NK-92 (cell line): ENCODE data around the gene AIP.
"Not testable (repeated sequence)": the region's sequence is repeated elsewhere in the genome, so short reads cannot be mapped to it uniquely, and the experiment has no call there.

Source experiments
- DNase-seq: peaks from one replicate; lab custom pipeline; 2025; ENCODE audit not compliant: unreplicated experiment; lab: John Stamatoyannopoulos, UW

The AIP gene

DNA sequence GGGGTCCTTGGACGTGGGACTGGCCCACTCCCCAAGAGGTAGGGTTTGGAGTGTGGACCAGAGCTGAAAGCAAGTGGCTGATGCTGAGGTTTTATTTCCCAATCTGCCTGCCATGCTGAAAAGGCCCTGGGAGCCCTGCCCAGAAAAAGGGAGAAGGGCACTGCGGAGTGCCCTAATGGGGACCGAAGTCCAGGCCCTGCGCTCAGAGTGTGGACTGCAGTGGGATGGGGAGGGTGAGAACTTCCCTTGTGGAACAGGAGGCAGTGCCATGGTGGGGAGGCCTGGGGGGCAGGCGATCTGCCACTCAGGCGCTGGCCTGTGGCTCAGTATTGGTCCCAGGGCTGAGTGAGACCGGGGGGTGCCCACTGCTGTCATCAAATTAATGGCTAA is 34.6 kb upstream of the AIP start:
- no peak for DNase-seq

- DNase-seq, result no peak
Measured at GRCh38 chr11:67449116-67449844, 33.5 kb upstream of the AIP start.

GRCh38 chr11:67450796-67451657 is 31.8 kb upstream of the AIP start:
- no peak for DNase-seq

DNA sequence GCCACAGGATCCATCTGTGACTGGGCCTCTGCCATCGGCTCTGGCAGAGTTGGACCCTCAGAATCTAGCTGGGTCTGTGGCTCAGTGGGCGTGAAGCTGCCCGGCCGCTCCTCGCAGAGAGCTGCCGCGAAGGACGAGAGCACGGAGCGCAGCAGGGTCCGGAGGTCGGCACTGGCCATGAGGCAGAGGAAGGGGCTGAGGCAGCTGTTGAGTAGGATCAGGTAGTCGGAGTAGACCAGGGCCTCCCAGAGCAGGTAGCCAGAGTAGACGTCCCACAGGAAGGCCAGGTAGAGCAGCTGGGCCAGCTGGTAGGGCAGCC is 31.2 kb upstream of the AIP start:
- no peak for DNase-seq

- DNase-seq, result no peak
Measured at GRCh38 chr11:67452141-67452952, 30.5 kb upstream of the AIP start, which contains the start of gene GPR152. Gene GPR152, minus strand, starts transcription at chr11:67452729. Its CDS starts 5 bp downstream, at chr11:67452724.

- DNase-seq, result no peak
Measured at GRCh38 chr11:67453816-67454732, 28.8 kb upstream of the AIP start.

GRCh38 chr11:67455054-67455453 is 27.8 kb upstream of the AIP start, which contains the start of gene CABP4:
Gene CABP4, plus strand, starts transcription at chr11:67455354. Its CDS starts 70 bp downstream, at chr11:67455424.
- no peak for DNase-seq

GRCh38 chr11:67456068-67456705 is 26.6 kb upstream of the AIP start:
- no peak for DNase-seq

GRCh38 chr11:67457453-67457852 is 25.4 kb upstream of the AIP start:
- no peak for DNase-seq

DNA sequence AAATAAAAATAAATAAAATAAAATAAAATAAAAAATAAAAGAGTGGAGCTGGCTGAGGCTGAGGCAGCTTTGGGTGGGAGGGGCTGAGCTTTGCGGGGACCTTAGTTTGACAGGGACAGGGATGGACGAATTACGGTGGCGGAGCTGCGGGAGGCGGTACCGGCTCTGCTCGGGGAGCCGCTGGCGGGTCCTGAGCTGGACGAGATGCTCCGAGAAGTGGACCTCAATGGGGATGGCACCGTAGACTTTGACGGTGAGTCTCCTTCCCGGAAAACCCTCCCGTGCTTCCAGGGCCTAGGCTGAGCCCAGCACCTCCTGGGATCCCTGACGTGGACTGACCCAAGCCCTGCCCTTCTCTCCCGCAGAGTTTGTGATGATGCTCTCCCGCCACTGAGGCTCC is 24.6 kb upstream of the AIP start:
- no peak for DNase-seq

- no peak for DNase-seq
Measured at GRCh38 chr11:67463186-67463585, 19.6 kb upstream of the AIP start.

GRCh38 chr11:67463680-67464410 is 19.0 kb upstream of the AIP start:
- no peak for DNase-seq

DNA sequence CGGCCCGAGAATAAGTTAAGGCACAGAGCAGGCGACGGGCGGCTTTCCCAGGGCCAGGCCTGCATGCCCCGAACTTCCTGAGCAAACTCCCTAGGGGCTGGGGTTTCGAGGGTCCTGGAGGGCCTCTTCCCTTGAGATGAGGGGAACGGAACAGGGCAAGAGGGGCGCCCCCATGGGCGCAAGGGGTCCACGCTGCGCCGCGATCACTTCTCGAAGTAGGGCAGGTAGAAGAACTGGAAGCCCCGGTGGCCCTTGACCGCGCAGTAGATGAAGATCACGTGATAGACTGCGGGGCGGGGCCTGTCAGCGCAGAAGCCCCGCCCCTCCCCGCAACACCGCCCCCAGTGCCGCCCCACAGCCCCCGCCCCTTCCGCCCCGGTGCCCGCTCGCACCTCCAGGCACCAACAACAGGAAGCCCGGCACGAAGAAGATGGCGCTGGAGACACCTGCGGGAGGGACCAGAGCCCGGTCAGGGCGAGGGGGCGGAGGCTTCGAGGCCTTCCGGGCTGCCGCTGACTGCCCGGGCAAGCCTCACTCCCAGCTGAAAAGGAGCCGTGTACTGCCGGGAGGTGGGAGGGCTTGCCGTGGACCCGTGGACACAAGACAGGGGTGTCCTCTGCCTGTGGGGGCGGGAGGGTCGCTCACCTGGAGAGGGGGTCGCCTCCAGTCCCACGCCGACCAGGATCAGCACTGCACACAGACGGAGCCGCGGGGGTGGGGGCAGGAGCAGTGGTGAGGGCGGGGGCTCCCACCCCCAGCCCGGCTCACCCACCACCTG is 18.2 kb upstream of the AIP start:
- DNase-seq, result peak; percentile 67

DNA sequence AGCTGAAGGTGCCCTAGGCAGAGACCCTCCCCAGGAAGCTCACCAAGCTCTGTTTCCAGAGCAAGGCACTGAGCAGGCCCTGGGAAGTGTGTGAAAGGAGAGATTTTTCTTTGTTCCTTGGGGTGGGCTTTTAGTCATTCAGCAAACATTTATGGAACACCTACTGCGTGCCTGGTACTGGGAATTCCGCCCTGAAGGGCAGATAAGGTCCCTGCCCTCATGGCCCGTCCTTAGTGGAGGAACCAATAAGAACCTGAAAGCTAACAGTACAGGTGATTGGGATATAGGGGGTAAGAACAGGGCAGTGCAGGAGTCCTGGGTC is 17.7 kb upstream of the AIP start:
- no peak for DNase-seq

DNA sequence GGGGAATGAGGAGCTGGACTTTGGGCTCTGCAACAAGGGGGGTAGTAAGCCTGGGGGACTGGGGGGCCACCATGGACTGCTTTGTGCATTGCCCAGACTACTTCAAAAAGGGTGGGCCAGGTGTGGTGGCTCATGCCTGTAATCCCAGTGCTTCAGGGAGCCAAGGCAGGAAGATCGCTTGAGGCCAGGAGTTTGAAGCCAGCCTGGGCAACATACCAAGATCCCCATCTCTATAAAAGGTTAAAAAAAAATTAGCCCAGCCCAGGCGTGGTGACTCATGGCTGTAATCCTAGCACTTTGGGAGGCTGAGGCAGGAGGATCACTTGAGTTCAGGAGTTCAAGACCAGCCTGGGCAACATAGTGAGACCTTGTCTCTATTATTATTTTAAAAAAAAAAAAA is 17.3 kb upstream of the AIP start:
- DNase-seq, result not testable (repeated sequence)

DNA sequence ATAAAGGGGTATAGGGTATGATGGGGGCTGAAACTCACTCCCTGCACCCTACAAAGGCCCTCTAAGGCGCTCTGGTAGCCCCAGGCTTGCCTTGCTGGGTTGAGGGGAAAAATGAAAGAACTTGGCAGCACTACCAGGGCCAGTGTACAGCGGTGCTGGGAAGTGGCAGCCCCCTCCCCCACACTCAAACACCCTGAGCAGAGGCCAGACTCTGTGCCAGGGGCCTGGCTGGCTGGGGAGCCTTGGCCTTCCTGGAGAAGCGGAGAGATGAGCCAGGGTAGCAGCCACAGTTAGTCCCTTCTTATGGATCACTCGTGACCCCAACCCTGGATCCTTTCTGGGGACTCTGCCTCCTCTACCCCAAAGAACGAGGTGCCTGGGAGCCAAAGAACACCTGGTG is 16.5 kb upstream of the AIP start:
- no peak for DNase-seq

DNA sequence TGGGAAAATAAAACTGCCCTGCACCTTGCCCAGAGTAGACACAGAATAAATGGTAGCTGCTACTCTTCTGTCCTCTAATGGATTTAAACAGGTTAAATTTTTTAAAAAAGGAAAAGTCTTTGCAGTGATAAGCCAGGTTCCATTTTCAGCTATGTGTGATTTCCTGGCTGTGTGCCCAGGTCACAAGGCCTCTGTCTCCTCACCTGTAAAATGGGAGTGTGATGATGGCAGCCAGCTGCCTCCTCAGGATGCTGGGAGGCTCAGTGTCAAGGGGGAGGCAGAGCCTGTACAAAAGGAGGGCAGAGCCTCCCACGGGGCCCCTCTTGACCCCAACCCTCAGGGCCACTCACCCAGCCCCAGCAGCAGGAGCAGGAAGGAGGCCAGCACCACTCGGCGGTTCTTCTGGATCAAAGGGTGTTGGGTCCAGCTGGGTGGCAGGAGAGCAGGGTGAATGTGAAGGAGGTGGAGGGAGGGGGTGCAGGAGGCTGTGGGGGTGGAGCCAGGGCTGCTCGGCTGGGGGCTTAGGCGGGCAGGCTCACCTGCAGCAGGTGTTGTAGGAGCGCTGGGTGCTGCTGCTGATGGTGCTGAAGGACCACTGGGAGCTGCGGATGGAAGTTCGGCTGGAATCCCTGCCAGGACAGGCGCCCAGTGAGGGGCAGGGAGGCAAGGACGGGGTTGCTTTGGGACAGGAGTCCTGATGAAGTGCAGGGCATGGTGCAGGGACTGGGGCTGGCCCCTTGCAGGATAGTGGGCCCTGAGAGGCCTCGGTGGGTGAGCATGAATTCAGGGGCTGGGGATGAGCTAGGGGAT is 15.7 kb upstream of the AIP start:
- no peak for DNase-seq

DNA sequence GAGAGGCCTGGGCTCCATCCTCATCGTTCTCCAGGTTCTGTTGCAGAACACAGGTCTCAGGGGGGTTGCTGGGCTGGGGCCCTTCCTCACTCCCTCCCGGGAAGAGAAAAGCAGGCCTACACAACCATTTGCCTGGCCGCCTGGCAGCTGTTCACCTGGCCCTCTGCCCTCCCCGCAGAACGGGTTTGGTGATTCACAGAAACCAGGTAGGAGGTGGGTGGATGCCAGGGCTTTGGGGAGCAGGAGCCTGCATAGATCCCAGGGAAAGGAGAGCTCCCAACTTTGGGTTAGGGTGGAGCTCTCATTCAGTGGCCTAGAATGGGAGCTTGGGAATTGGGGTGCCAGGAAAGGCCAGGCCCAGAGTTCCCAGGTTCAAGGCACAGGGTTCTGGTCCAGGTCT is 14.8 kb upstream of the AIP start:
- no peak for DNase-seq
